Lung microvascular endothelial cell (primary cell): ENCODE measurements around the gene MLANA. TPM values are rescaled to one million over a fixed set of nuclear protein-coding genes. Genes with fewer than 3 reads are reported as not detected.

Source experiments
- DNase-seq, 2 donors: peaks; one replicate each; pipeline versions ENCODE4 v3.0.0 to v3.0.0-alpha.2; 2010; ENCODE audit warnings: low read depth in 2 of 2
- total RNA-seq: library from RNA; depleted of rRNA; stranded (reverse); fragments of >200 nt; gene quantifications from 2 replicates; pipeline ENCODE4 v1.2.1, GENCODE V29; 2014

MLANA gene
- total RNA-seq, 1 donor from 2014 or later, result not detected

DNA sequence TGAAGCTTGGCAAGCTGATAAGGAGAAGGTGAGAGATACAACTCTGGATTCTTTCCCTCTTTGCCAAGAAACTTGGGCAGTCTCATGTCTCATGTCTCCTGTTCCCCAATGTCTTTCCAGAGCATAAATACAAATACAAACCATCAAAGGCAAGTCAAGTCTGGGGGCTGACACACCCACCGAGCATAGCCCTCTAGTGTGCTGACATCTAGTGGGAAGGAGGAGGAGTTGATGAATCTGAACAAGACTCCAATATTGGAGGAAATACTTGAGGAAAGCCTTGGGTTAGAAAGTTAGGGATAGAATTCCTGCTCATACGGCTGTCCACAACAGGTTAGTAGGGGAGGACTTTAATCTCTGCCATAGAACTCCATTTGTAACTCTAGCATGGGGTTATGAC is 8.6 kb downstream of the MLANA start:
- no peak for DNase-seq

DNA sequence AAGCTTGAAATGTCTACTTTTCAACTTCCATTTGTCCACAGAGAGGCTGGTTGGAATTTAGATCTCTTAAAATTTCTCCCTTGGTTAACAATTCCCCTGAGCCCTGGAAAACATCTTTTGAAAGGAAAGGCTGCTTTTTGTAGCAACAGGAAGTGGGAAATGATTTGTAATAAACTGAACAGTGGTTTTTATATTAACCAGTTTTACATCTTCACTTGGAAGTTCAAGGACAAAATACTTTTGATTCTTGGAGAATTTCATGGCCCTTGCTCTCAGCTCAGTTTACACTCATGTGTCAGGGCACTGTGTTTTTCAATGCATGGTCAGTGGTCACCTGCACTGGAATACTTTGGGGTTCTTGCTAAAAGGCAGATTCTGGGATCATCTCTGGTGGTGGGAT is 9.9 kb downstream of the MLANA start:
- DNase-seq, result no peak

- DNase-seq, result no peak
Observed at GRCh38 chr9:5902377-5902776, 11.7 kb downstream of the MLANA start.

GRCh38 chr9:5908918-5909317 is 18.2 kb downstream of the MLANA start:
- DNase-seq, result no peak

DNA sequence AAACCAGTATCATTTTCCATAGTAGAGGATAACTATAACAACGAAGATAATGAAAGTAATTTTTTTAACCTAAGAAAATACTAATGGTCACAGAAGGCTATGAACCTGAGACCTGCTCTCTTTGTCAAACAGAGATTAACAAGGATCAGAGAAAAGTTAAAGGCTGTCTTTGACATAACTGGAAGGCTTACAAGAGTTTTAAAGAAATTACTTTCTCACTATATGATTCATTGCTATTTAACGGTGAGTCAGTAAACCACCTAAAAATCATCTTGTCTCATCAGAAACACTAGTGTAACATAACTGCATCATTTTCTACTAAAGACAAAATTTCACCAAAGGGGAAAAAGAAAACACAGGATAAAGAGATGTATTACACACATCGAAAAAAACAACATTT is 19.3 kb downstream of the MLANA start:
- DNase-seq, result no peak

GRCh38 chr9:5910413-5911057 is 19.8 kb downstream of the MLANA start:
- DNase-seq, result no peak

- DNase-seq, result no peak
Observed at GRCh38 chr9:5915438-5915837, 24.7 kb downstream of the MLANA start.

DNA sequence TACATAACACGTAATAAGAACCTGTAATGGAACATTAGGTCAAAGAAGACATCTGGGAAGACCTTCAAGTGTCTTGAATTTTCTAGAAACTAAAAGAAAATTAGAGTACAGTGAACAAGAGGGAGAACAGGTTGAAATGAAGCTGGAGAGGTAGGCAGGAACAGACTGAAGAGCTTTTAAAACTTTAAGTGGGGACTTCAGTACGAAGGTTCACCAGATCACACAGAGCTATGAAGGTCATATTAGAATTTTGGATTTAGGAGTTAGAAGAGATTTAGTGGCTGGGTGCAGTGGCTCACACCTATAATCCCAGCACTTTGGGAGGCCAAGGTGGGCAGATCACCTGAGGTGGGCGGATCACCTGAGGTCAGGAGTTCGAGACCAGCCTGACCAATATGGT is 26.6 kb downstream of the MLANA start:
- DNase-seq, result no peak

- DNase-seq, result no peak
Observed at GRCh38 chr9:5917888-5918287, 27.2 kb downstream of the MLANA start.

DNA sequence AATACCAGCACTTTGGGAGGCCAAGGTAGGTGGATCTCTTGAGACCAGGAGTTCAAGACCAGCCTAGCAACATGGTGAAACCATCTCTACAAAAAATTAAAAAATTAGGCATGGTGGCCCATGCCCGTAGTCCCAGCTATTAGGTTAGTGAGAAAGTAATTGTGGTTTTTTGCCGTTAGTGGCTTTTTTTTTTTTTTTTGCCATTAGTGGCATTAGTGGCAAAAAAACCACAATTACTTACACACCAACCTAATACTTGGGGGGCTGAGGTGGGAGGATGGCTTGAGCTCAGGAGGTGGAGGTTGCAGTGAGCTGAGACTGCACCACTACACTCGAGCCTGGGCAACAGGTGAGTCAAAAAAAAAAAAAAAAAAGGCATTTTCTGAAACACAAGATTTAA is 27.8 kb downstream of the MLANA start:
- no peak for DNase-seq

GRCh38 chr9:5920860-5921328 is 30.2 kb downstream of the MLANA start:
- DNase-seq, result no peak

DNA sequence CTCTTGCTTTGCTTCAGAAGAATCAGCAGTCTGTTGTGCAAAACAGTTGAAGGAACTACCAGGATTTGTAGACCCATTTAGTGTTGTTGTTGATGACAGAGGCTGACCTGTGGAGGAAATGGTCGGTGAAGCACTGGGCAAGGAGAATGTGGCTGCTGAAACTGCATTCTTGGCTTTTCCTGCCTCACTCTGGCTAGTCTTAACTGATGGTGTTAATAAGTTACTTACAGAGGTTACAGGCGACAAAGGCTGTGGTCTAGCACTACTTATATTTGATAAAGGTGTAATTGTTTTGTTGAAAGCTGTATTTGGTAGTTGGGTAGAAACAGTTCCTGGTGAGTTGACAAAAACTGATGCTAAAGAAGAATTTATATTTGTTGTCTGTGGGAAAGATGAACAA is 31.5 kb downstream of the MLANA start:
- DNase-seq, result no peak

DNA sequence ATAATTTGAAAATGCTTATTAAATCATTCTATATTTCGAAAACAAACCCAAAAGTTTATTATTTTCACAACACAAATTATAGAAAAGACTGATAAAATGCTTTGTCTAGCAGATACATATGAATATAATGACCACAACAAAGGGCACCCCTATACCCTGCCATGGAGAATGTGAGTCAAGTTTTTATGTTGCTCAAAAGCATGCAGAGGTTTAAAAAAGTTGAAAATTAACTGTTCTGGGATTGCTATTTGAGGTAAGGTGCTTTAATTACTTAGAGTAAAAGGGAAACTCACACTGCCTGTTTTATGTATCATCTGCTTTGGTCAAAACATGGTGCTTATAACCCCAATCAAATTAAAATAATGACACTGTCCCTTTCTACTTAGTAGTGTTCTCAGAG is 41.0 kb downstream of the MLANA start:
- DNase-seq, result no peak

- no peak for DNase-seq
Observed at GRCh38 chr9:5938449-5938848, 47.8 kb downstream of the MLANA start.

DNA sequence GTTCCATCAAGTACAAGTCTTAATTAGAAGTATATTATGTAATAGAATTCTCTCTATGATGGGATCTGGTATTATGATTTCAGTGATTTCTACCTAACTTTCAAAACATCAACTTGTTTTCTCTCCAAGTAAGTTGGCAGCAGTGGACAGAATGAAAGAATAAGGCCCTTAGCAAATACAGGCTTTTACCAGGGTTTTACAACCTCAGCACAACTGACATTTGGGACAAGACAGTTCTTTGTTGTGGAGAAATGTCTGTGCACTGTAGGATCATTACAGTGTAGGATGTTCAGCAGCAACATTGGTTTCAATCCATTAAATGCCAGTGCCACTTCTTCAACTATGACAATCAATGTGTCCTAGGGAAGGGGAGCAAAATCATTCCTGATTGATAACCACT is 48.8 kb downstream of the MLANA start:
- DNase-seq, result no peak

GRCh38 chr9:5941214-5941613 is 50.5 kb downstream of the MLANA start:
- DNase-seq, result no peak

DNA sequence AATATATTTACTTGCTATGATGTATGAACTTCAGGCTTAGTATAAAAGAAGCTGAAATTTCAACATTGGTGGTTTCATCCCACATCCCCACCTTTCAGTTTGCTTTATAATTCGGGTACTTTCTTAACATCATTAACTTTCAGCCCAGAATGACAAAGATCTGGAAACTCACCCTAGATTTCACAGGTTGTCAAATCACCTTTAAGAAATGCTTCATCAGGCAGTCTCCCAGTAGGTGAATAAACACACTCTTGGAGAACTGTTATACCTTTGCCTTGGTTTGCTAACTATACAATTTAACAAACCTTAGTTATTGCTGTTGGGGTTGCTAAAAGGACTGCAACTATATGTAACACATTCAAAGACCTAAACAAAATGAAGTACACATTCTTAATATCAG is 54.4 kb downstream of the MLANA start:
- DNase-seq, result no peak

GRCh38 chr9:5947912-5948311 is 57.2 kb downstream of the MLANA start:
- DNase-seq, result no peak

DNA sequence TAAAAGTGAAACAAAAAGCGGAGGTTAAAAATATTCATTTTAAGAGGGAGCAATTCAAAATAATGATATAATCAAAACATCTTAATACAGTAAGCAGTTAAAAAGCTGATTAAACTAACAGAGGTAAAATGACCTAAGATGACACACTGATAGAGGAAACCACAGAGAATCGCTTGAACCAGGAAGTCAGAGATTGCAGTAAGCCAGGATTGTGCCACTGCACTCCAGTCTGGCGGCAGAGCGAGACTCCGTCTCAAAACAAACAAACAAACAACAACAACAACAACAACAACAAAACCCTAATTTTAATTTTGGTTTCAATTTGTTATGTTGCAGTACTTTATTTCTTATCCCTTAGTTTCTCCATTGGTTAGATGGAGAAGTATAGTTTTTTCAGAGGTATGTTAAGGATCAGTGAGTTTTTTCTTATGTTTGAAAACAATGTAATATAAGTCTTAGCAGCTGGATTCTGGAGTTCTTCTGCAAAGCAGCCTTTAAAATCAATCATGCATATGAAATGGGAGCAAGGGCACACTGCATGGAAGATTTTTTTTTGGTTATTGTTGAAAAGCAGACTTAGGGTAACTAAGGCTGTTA is 58.5 kb downstream of the MLANA start:
- DNase-seq, result peak; percentile 3 to 22

DNA sequence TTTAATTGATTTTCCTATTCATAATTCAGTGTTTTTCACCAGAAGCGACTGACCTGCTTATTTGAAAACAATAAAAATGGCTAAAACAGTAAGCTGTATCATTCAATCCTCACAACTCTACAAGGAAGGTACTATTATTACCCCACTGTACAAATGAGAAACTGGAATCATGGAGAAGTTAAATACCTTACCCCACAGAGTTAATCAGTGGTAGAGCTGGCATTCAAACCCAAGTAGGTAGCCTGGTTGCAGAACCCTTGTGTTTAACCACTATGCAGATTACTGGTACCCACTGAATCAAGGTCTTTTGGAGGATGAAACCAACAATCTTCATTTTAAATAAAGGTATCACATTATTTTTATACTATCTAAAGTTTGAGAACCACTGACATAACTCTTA is 59.6 kb downstream of the MLANA start:
- no peak for DNase-seq

DNA sequence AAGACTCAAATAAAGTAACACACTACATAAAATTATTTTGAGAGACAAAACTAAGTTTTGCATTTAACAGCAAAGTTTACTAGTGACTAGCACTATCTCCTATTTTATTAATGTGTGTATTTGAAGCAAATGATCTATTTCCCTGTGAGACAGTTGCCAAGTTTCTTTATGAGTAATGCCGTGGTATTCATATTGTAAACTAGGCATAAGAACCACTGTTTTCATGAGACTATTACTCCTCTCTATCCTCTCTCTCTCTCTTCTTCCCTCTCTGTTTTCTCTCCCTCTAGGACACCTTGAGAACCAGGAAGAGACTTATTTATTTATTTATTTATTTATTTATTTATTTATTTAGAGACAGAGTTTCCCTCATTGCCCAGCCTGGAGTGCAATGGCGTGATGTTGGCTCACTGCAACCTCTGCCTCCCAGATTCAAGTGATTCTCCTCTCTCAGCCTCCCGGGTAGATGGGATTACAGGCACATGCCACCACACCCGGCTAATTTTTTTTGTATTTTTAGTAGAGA is 61.1 kb downstream of the MLANA start:
- DNase-seq, result peak in 1 of 2 donors; percentile 43

- DNase-seq, result no peak
Observed at GRCh38 chr9:5953743-5954707, 63.3 kb downstream of the MLANA start.
